H1 (cell line): ENCODE results near the gene TAC4. TPM values are rescaled to one million over a fixed set of nuclear protein-coding genes. Genes with fewer than 3 reads are reported as not detected.
"Not testable (repeated sequence)": the region's sequence is repeated elsewhere in the genome, so short reads cannot be mapped to it uniquely, and the experiment has no call there.

Source experiments
- CTCF ChIA-PET: fragments of 300-600 bp; sonication (Branson Sonifier 250); formaldehyde crosslinking; loops from one replicate; lab custom pipeline; 2021; ENCODE audit not compliant: partially characterized antibody; lab: Charles Lee
- POLR2A ChIA-PET: fragments of 300-600 bp; sonication (Branson Sonifier 250); formaldehyde crosslinking; loops from one replicate; lab custom pipeline; 2021; ENCODE audit warnings: inconsistent platforms; ENCODE audit not compliant: partially characterized antibody; lab: Charles Lee
- DNase-seq, 2 experiments: peaks; one replicate each; pipeline versions ENCODE4 v3.0.0 to v3.0.0-alpha.2; 2010 to 2022; ENCODE audit warnings: low spot score in 2 of 2, low read depth in 1 of 2, mixed read lengths in 1 of 2
- FAIRE-seq: peaks from 2 replicates; lab custom pipeline; 2011; peaks lifted over from hg19 to GRCh38; lab: Jason Lieb, UNC
- H2AFZ ChIP-seq: 2 replicates; pipeline ENCODE4 v1.8.1; 2012; ENCODE audit warnings: low read length, inconsistent platforms
- H2AK5ac ChIP-seq: 2 replicates; pipeline ENCODE4 v1.6.1; 2013; ENCODE audit warnings: low read depth, low read length
- H2BK120ac ChIP-seq: replicated peaks from 2 replicates; pipeline ENCODE3; 2013; ENCODE audit warnings: low read depth, low read length, inconsistent platforms
- H2BK12ac ChIP-seq: 2 replicates; pipeline ENCODE4 v1.6.1; 2013; ENCODE audit warnings: low read depth, low read length
- H2BK15ac ChIP-seq: 2 replicates; pipeline ENCODE4 v1.6.1; 2013; ENCODE audit warnings: low read length
- H2BK20ac ChIP-seq: 2 replicates; pipeline ENCODE4 v1.6.1; 2013; ENCODE audit warnings: low read length
- H2BK5ac ChIP-seq: 2 replicates; pipeline ENCODE4 v1.6.1; 2013; ENCODE audit warnings: low read depth, low read length
- H3K14ac ChIP-seq: 2 replicates; pipeline ENCODE4 v1.6.1; 2013; ENCODE audit warnings: inconsistent platforms; ENCODE audit not compliant: insufficient read length
- H3K18ac ChIP-seq: 2 replicates; pipeline ENCODE4 v1.6.1; 2013; ENCODE audit warnings: low read length; ENCODE audit errors: extremely low read depth
- H3K23ac ChIP-seq: 2 replicates; pipeline ENCODE4 v1.6.1; 2013; ENCODE audit warnings: inconsistent platforms; ENCODE audit not compliant: insufficient read length
- H3K23me2 ChIP-seq: 2 replicates; pipeline ENCODE4 v1.6.1; 2013; ENCODE audit warnings: low read depth, low read length
- H3K27ac ChIP-seq: 2 replicates; pipeline ENCODE4 v1.6.1; 2011; ENCODE audit warnings: low read depth, low read length, inconsistent platforms
- H3K27me3 ChIP-seq, 4 experiments: replicated peaks in 1 of 4; 1 replicate in 1 of 4; 2 replicates in 3 of 4; pipeline versions ENCODE4 v1.6.1 to v1.8.1; 2011 to 2013; ENCODE audit warnings: low read length in 3 of 4, mild to moderate bottlenecking in 3 of 4, inconsistent platforms in 2 of 4, mixed read lengths in 2 of 4, moderate library complexity in 1 of 4; ENCODE audit not compliant: control insufficient read depth in 3 of 4, insufficient read depth in 3 of 4; ENCODE audit errors: extremely low read depth in 1 of 4
- H3K36me3 ChIP-seq, 4 experiments: 2 replicates each; pipeline versions ENCODE4 v1.6.1 to v1.8.1; 2011 to 2013; ENCODE audit warnings: mild to moderate bottlenecking in 4 of 4, low read length in 3 of 4, moderate library complexity in 2 of 4, control low read depth in 1 of 4, inconsistent platforms in 1 of 4; ENCODE audit not compliant: insufficient read depth in 4 of 4, control insufficient read depth in 2 of 4
- H3K4ac ChIP-seq: replicated peaks from 2 replicates; pipeline ENCODE3; 2013; ENCODE audit warnings: low read length, low read depth, mixed read lengths, inconsistent platforms; ENCODE audit not compliant: insufficient read length
- H3K4me1 ChIP-seq, 4 experiments: replicated peaks in 1 of 4; 1 replicate in 1 of 4; 2 replicates in 3 of 4; pipeline versions ENCODE4 v1.6.1 to v1.8.1; 2011 to 2013; ENCODE audit warnings: low read length in 3 of 4, inconsistent platforms in 2 of 4, mixed read lengths in 1 of 4; ENCODE audit not compliant: insufficient read depth in 4 of 4, control insufficient read depth in 3 of 4
- H3K4me2 ChIP-seq, 2 experiments: 2 replicates each; pipeline versions ENCODE4 v1.6.1 to v1.8.1; 2011 to 2013; ENCODE audit warnings: low read depth in 2 of 2, low read length in 2 of 2, control low read depth in 1 of 2, inconsistent platforms in 1 of 2, mild to moderate bottlenecking in 1 of 2; ENCODE audit not compliant: insufficient read depth in 1 of 2
- H3K4me3 ChIP-seq, 4 experiments: fragments of 200-600, 300-600 bp in 1 of 4; sonication (generic), shearing (Covaris generic), sonication (Bioruptor Twin) in 1 of 4; 2 replicates each; pipeline versions ENCODE4 v1.5.1 to v1.8.1; 2011 to 2016; ENCODE audit warnings: low read length in 4 of 4, low read depth in 3 of 4, control low read depth in 2 of 4, inconsistent platforms in 2 of 4, mild to moderate bottlenecking in 2 of 4, mixed read lengths in 1 of 4, moderate library complexity in 1 of 4; ENCODE audit not compliant: insufficient read depth in 2 of 4; ENCODE audit errors: extremely low read depth in 1 of 4
- H3K56ac ChIP-seq: replicated peaks from 2 replicates; pipeline ENCODE3; 2013; ENCODE audit warnings: low read depth, mild to moderate bottlenecking, mixed read lengths, low read length, inconsistent platforms; ENCODE audit not compliant: insufficient read length
- H3K79me1 ChIP-seq: 2 replicates; pipeline ENCODE4 v1.6.1; 2013; ENCODE audit warnings: low read depth, low read length, control low read depth
- H3K79me2 ChIP-seq, 2 experiments: 2 replicates each; pipeline versions ENCODE4 v1.6.1 to v1.8.1; 2012 to 2013; ENCODE audit warnings: low read length in 2 of 2, mild to moderate bottlenecking in 2 of 2, inconsistent platforms in 1 of 2; ENCODE audit not compliant: insufficient read depth in 2 of 2, control insufficient read depth in 1 of 2
- H3K9ac ChIP-seq, 4 experiments: replicated peaks in 1 of 4; 1 replicate in 1 of 4; 2 replicates in 3 of 4; pipeline versions ENCODE4 v1.6.1 to v1.8.1; 2011 to 2013; ENCODE audit warnings: low read depth in 3 of 4, low read length in 3 of 4, control low read depth in 2 of 4, mild to moderate bottlenecking in 2 of 4, moderate library complexity in 2 of 4, inconsistent platforms in 1 of 4; ENCODE audit errors: extremely low read depth in 1 of 4
- H3K9me3 ChIP-seq, 2 experiments: 2 replicates each; pipeline versions ENCODE4 v1.6.1 to v1.8.1; 2012 to 2013; ENCODE audit warnings: mild to moderate bottlenecking in 2 of 2, moderate library complexity in 2 of 2, control low read depth in 1 of 2, inconsistent platforms in 1 of 2, low read depth in 1 of 2, low read length in 1 of 2, mixed read lengths in 1 of 2; ENCODE audit not compliant: insufficient read depth in 2 of 2
- H4K20me1 ChIP-seq, 2 experiments: replicated peaks in 1 of 2; 2 replicates each; pipeline versions ENCODE3 to v1.8.1; 2011 to 2013; ENCODE audit warnings: inconsistent platforms in 2 of 2, low read length in 2 of 2, mild to moderate bottlenecking in 1 of 2; ENCODE audit not compliant: insufficient read depth in 2 of 2, control insufficient read depth in 1 of 2
- H4K5ac ChIP-seq: 2 replicates; pipeline ENCODE4 v1.6.1; 2013; ENCODE audit warnings: low read length, low read depth, mixed read lengths, inconsistent platforms; ENCODE audit not compliant: insufficient read length
- H4K8ac ChIP-seq: 2 replicates; pipeline ENCODE4 v1.8.0; 2013; ENCODE audit warnings: mild to moderate bottlenecking, moderate library complexity, low read length, inconsistent platforms; ENCODE audit not compliant: insufficient read depth; ENCODE audit errors: extremely low read depth
- H4K91ac ChIP-seq: replicated peaks from 2 replicates; pipeline ENCODE3; 2013; ENCODE audit warnings: low read length, mixed read lengths, inconsistent platforms; ENCODE audit not compliant: insufficient read length
- WGBS, 2 experiments: shearing (Covaris generic) in 1 of 2; methylation state at CpG; one replicate each; pipeline versions ENCODE4 v1.1.6 to v1.1.7; 2013 to 2015; ENCODE audit warnings: low lambda C conversion rate in 2 of 2, mixed read lengths in 2 of 2, inconsistent platforms in 1 of 2, low coverage in 1 of 2, missing lambda C conversion rate in 1 of 2; ENCODE audit not compliant: insufficient replicate concordance in 2 of 2, insufficient coverage in 1 of 2, insufficient read length in 1 of 2; ENCODE audit errors: extremely low coverage in 1 of 2, missing lambda C conversion rate in 1 of 2; 5-methylcytosine and 5-hydroxymethylcytosine counted together
- polyA plus RNA-seq, 7 experiments: library from polyadenylated mRNA; depleted of rRNA in 3 of 7; stranded (reverse) in 5 of 7; unstranded in 2 of 7; fragments of >200 nt in 5 of 7; fragments of 200-250 nt in 2 of 7; gene quantifications; 1 replicate in 5 of 7; 2 replicates in 1 of 7; 4 replicates in 1 of 7; pipeline versions ENCODE4 v1.2.1 to v1.2.3, GENCODE V29; 2011 to 2013; ENCODE audit warnings: missing spikeins in 2 of 7, mixed read lengths in 2 of 7
- total RNA-seq: library from RNA; stranded (reverse); fragmentation: NEBNext Ultra II Directional; extraction: Animal tissue kit (Norgen Biotek cat#: 25700); gene quantifications from 2 replicates; pipeline ENCODE4 v1.2.1, GENCODE V29; 2021

The TAC4 gene
- total and polyA plus RNA-seq, 2 of the 8 experiments (the other 6 are each of a cell fraction or from before 2014, with no cell fraction given), result 0.15 TPM; not detected in 1

- not testable (repeated sequence) for H3K9ac ChIP-seq, H3K79me2 ChIP-seq, H3K4me2 ChIP-seq, H4K8ac ChIP-seq, H4K5ac ChIP-seq, H3K56ac ChIP-seq, H2BK20ac ChIP-seq, H3K27ac ChIP-seq, DNase-seq, FAIRE-seq, H3K4me3 ChIP-seq, H4K91ac ChIP-seq, H3K14ac ChIP-seq, H3K79me1 ChIP-seq, H2BK120ac ChIP-seq, H2BK12ac ChIP-seq, H2BK5ac ChIP-seq, H3K4ac ChIP-seq, H2BK15ac ChIP-seq, H3K23me2 ChIP-seq, H3K18ac ChIP-seq, H3K27me3 ChIP-seq, H3K23ac ChIP-seq, H3K9me3 ChIP-seq, H2AFZ ChIP-seq, H3K4me1 ChIP-seq, H4K20me1 ChIP-seq, H2AK5ac ChIP-seq
- ChIA-PET POLR2A (interaction anchor here (0.7 to 2.1 kb wide), 2 partner anchors 9 to 12 kb away, joined by 3 to 11 read pairs; no protein-coding TSS in a partner anchor), CTCF (interaction anchor here (1.1 kb wide), 1 partner anchor 457 kb away, joined by 3 read pairs; no protein-coding TSS in a partner anchor)
- WGBS, 2 experiments, result 100% methylated on average over 2 of the region's 2 CpGs; no CpG with 5 or more reads in 1 of the 2 experiments
- H3K36me3 ChIP-seq, result peaks cover 18 to 63% (median 59%) of the 10 kb centered on the region in 4 experiments; a peak in 7 of 8 replicates
Observed at GRCh38 chr17:49828325-49828724, 19.5 kb downstream of the TAC4 start.
